ENCODE measurements around the gene GRID1.
"Not testable (repeated sequence)": the region's sequence is repeated elsewhere in the genome, so short reads cannot be mapped to it uniquely, and the experiment has no call there.

The GRID1 gene

GRCh38 chr10:86250399-86250798 lies 116.2 kb downstream of the GRID1 start:
- no peak for DNase-seq

GRCh38 chr10:86249794-86250193 lies 116.8 kb downstream of the GRID1 start:
- DNase-seq, result no peak

- no peak for DNase-seq
Observed at GRCh38 chr10:86248062-86248461, 118.5 kb downstream of the GRID1 start.

- DNase-seq, result no peak
Observed at GRCh38 chr10:86247588-86247987, 119.0 kb downstream of the GRID1 start.

- DNase-seq, result no peak
Observed at GRCh38 chr10:86247073-86247472, 119.5 kb downstream of the GRID1 start.

GRCh38 chr10:86246279-86246940 lies 120.2 kb downstream of the GRID1 start:
- no peak for DNase-seq

GRCh38 chr10:86245015-86245394 lies 121.6 kb downstream of the GRID1 start:
- no peak for DNase-seq

- DNase-seq, result no peak
Observed at GRCh38 chr10:86244297-86245014, 122.1 kb downstream of the GRID1 start.

GRCh38 chr10:86243651-86244155 lies 122.9 kb downstream of the GRID1 start:
- no peak for DNase-seq

- no peak for DNase-seq
Observed at GRCh38 chr10:86242761-86243160, 123.8 kb downstream of the GRID1 start.

GRCh38 chr10:86238089-86238488 lies 128.5 kb downstream of the GRID1 start:
- not testable (repeated sequence) for DNase-seq

GRCh38 chr10:86234541-86235270 lies 131.9 kb downstream of the GRID1 start:
- DNase-seq, result no peak

GRCh38 chr10:86234107-86234506 lies 132.5 kb downstream of the GRID1 start:
- DNase-seq, result no peak

GRCh38 chr10:86233131-86233530 lies 133.5 kb downstream of the GRID1 start:
- no peak for DNase-seq

GRCh38 chr10:86232644-86233043 lies 134.0 kb downstream of the GRID1 start:
- DNase-seq, result no peak

GRCh38 chr10:86231796-86232560 lies 134.6 kb downstream of the GRID1 start:
- DNase-seq, result no peak

GRCh38 chr10:86230557-86231180 lies 135.9 kb downstream of the GRID1 start:
- DNase-seq, result no peak

- DNase-seq, result no peak
Observed at GRCh38 chr10:86229811-86230556, 136.6 kb downstream of the GRID1 start.

GRCh38 chr10:86229376-86229775 lies 137.2 kb downstream of the GRID1 start:
- no peak for DNase-seq

- no peak for DNase-seq
Observed at GRCh38 chr10:86227501-86228258, 138.9 kb downstream of the GRID1 start.

- DNase-seq, result no peak
Observed at GRCh38 chr10:86226781-86227201, 139.8 kb downstream of the GRID1 start.
